Loucy (cell line): ENCODE measurements around the gene CD300LD.
"Not testable (repeated sequence)": the region's sequence is repeated elsewhere in the genome, so short reads cannot be mapped to it uniquely, and the experiment has no call there.

Experiments
- H2AFZ ChIP-seq: fragments of 200-600 bp; sonication (generic); 2 replicates; pipeline ENCODE4 v1.6.0; 2016; ENCODE audit warnings: antibody characterized with exemption, mild to moderate bottlenecking, low read length, moderate library complexity
- H3F3A ChIP-seq: fragments of 200-600 bp; 2 replicates; pipeline ENCODE4 v1.6.0; 2016; ENCODE audit warnings: antibody characterized with exemption, low read depth, mild to moderate bottlenecking
- H3K27me3 ChIP-seq: fragments of 200-600 bp; sonication (generic); 2 replicates; pipeline ENCODE4 v1.6.1; 2014; ENCODE audit warnings: low read length, mild to moderate bottlenecking; ENCODE audit not compliant: insufficient read depth, poor library complexity, severe bottlenecking
- H3K36me3 ChIP-seq: fragments of 200-600 bp; sonication (generic); 2 replicates; pipeline ENCODE4 v1.6.1; 2016; ENCODE audit warnings: low read length; ENCODE audit not compliant: insufficient read depth
- H3K4me1 ChIP-seq: fragments of 200-600 bp; sonication (generic); 2 replicates; pipeline ENCODE4 v1.5.1; 2014; ENCODE audit warnings: low read length, mild to moderate bottlenecking; ENCODE audit not compliant: insufficient read depth, poor library complexity, severe bottlenecking
- H3K4me2 ChIP-seq: fragments of 200-600 bp; sonication (generic); 2 replicates; pipeline ENCODE4 v1.6.0; 2014; ENCODE audit warnings: antibody characterized with exemption, low read length, low read depth, mild to moderate bottlenecking; ENCODE audit not compliant: poor library complexity, severe bottlenecking
- H3K4me3 ChIP-seq: fragments of 200-600 bp; sonication (generic); 2 replicates; pipeline ENCODE4 v1.5.1; 2014; ENCODE audit warnings: low read length, mild to moderate bottlenecking, mixed read lengths; ENCODE audit not compliant: poor library complexity, severe bottlenecking
- H3K79me2 ChIP-seq: fragments of 200-600 bp; sonication (generic); 2 replicates; pipeline ENCODE4 v1.6.1; 2014; ENCODE audit warnings: low read length; ENCODE audit not compliant: insufficient read depth
- H3K9ac ChIP-seq: fragments of 200-600 bp; sonication (generic); 2 replicates; pipeline ENCODE4 v1.6.0; 2014; ENCODE audit warnings: mild to moderate bottlenecking, low read depth, low read length, moderate library complexity; ENCODE audit not compliant: poor library complexity, severe bottlenecking
- H3K9me2 ChIP-seq: fragments of 200-600 bp; sonication (generic); replicated peaks from 2 replicates; pipeline ENCODE4 v1.6.1; 2016; ENCODE audit warnings: low read depth, low read length, mixed read lengths
- H3K9me3 ChIP-seq: fragments of 200-600 bp; sonication (generic); 2 replicates; pipeline ENCODE4 v1.6.1; 2014; ENCODE audit warnings: mild to moderate bottlenecking, antibody characterized with exemption, low read length, low read depth; ENCODE audit not compliant: insufficient read depth
- H4K20me1 ChIP-seq: fragments of 200-600 bp; sonication (generic); 2 replicates; pipeline ENCODE4 v1.6.0; 2014; ENCODE audit warnings: antibody characterized with exemption, low read length, mild to moderate bottlenecking; ENCODE audit not compliant: insufficient read depth, poor library complexity, severe bottlenecking
- EZH2phosphoT487 ChIP-seq: fragments of 200-600 bp; IDR thresholded peaks from 2 replicates; pipeline ENCODE4 v1.6.1; 2018; ENCODE audit warnings: antibody characterized with exemption, mild to moderate bottlenecking, moderate library complexity, borderline replicate concordance
- TF ChIP-seq, protein P1 (sequence below): fragments of 200-600 bp; sonication (generic); conservative IDR thresholded peaks from 2 replicates; pipeline ENCODE4 v1.5.1; 2014; ENCODE audit warnings: mild to moderate bottlenecking, antibody characterized with exemption, low read length

CD300LD gene

DNA sequence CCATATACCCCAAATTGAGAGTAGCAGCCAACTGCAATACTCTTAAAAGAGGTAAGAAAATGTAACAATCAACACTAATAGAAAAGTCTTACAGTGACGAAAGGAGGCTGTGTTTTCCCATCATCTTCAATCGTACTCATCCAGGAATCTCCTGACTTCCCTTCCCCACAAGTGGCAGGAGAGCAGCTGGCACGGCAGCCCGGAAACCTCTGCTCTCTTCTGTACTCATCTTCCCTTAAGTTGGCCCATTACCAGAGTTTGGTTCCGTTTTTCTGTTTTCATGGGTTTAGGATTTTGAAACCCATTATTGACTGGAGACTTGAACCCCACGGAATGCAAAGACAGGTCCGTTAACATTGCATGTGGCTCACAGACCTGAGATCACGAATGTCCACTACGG is 13.1 kb downstream of the CD300LD start:
- TF ChIP-seq, protein P1, sequence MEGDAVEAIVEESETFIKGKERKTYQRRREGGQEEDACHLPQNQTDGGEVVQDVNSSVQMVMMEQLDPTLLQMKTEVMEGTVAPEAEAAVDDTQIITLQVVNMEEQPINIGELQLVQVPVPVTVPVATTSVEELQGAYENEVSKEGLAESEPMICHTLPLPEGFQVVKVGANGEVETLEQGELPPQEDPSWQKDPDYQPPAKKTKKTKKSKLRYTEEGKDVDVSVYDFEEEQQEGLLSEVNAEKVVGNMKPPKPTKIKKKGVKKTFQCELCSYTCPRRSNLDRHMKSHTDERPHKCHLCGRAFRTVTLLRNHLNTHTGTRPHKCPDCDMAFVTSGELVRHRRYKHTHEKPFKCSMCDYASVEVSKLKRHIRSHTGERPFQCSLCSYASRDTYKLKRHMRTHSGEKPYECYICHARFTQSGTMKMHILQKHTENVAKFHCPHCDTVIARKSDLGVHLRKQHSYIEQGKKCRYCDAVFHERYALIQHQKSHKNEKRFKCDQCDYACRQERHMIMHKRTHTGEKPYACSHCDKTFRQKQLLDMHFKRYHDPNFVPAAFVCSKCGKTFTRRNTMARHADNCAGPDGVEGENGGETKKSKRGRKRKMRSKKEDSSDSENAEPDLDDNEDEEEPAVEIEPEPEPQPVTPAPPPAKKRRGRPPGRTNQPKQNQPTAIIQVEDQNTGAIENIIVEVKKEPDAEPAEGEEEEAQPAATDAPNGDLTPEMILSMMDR, result no peak
- no peak overlapping the region for H3K4me2 ChIP-seq

DNA sequence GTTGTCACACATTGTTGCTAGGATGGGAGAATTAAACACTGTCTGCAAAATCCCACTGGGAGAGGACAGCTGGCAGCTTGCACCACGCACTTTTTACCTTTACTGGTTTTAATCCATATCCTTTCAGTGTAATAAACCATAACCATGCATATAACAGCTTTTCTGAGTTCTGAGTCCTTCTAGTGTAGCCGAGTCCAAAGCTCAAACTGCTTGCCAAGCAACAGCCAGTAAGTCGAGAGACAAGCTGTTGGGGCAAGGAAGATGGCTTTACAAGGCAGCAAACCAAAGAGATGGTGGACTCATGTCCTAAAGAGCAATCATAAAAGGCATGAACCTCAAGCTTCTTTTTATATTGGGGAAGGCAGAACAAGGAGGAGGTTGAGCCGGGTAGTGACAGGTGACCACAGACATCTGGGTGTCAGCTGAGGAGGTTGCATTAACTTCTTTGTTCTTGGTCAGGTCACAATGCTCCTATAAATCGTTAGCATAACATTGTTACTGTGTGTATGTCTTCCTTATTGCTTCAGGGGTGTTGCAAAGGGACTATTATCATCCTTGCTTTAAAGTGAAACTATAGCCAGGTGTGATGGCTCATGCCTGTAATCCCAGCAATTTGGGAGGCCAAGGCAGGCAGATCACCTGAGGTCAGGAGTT is 17.5 kb downstream of the CD300LD start:
- H3K9ac ChIP-seq, result no peak overlapping the region
- no peak for TF ChIP-seq EZH2phosphoT487
- TF ChIP-seq, protein P1, result no peak
- no peak overlapping the region for H2AFZ ChIP-seq
- H3K9me3 ChIP-seq, result no peaks in the 10 kb centered on the region
- no peak overlapping the region for H3K4me2 ChIP-seq
- H3K36me3 ChIP-seq, result no peaks in the 10 kb centered on the region
- H3F3A ChIP-seq, result no peaks in the 10 kb centered on the region
- H4K20me1 ChIP-seq, result no peaks in the 10 kb centered on the region
- H3K4me1 ChIP-seq, result no peaks in the 10 kb centered on the region
- no peaks in the 10 kb centered on the region for H3K79me2 ChIP-seq
- H3K4me3 ChIP-seq, result no peak overlapping the region
- no peaks in the 10 kb centered on the region for H3K9me2 ChIP-seq
- H3K27me3 ChIP-seq, result no peaks in the 10 kb centered on the region

More for the DNA sequence above, 13.1 kb downstream of the CD300LD start:
- Histone ChIP-seq H3K4me1 (peaks cover 2% of the 10 kb centered on the region), H3F3A (no peaks in the 10 kb centered on the region), H3K79me2 (no peaks in the 10 kb centered on the region), H3K9ac (no peak overlapping the region), H3K36me3 (no peaks in the 10 kb centered on the region), H2AFZ (no peak overlapping the region), H3K9me2 (no peaks in the 10 kb centered on the region), H3K4me3 (no peak overlapping the region), H3K27me3 (no peaks in the 10 kb centered on the region), H4K20me1 (no peaks in the 10 kb centered on the region), H3K9me3 (no peaks in the 10 kb centered on the region)

DNA sequence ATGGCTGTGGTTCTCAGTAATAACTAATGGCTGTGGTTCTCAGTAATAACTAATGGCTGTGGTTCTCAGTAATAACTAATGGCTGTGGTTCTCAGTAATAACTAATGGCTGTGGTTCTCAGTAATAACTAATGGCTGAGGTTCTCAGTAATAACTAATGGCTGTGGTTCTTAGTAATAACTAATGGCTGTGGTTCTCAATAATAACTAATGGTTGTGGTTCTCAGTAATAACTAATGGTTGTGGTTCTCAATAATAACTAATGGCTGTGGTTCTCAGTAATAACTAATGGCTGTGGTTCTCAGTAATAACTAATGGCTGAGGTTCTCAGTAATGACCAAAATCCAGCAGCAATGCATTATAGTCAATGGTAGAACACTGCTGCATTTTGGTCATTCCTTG is 18.4 kb downstream of the CD300LD start:
- H3K4me3 ChIP-seq, H2AFZ ChIP-seq, H3K9me3 ChIP-seq, H4K20me1 ChIP-seq, H3K79me2 ChIP-seq, H3K27me3 ChIP-seq, H3K36me3 ChIP-seq, H3K4me1 ChIP-seq, H3K9me2 ChIP-seq, H3F3A ChIP-seq, H3K4me2 ChIP-seq, H3K9ac ChIP-seq: not testable (repeated sequence)

DNA sequence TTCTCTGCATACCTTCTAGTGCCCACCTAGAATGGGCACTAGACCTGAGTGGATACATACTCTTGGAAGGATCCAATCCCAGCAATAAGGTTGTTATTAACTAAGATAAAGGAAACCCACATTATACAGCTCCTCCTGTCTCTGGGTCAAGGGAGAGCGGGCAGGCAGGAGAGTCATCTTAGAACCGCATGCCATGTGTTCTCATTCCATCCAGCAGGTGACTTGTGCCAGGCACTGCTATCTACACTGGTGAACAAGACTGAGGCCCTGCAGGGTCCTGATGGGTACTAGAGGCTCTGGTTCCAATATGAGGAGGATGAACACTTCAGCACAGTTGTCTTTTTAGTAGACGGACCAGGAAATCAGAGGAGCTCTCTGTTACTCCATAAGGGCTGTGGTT is 18.9 kb downstream of the CD300LD start:
- H3K9ac ChIP-seq, result no peak overlapping the region
- no peaks in the 10 kb centered on the region for H3K36me3 ChIP-seq
- no peaks in the 10 kb centered on the region for H3F3A ChIP-seq
- no peaks in the 10 kb centered on the region for H3K9me3 ChIP-seq
- H3K4me2 ChIP-seq, result no peak overlapping the region
- H3K79me2 ChIP-seq, result no peaks in the 10 kb centered on the region
- TF ChIP-seq, protein P1, result no peak
- TF ChIP-seq EZH2phosphoT487, result no peak
- no peaks in the 10 kb centered on the region for H3K27me3 ChIP-seq
- H3K4me1 ChIP-seq, result no peaks in the 10 kb centered on the region
- no peaks in the 10 kb centered on the region for H3K9me2 ChIP-seq
- no peaks in the 10 kb centered on the region for H4K20me1 ChIP-seq
- H2AFZ ChIP-seq, result no peak overlapping the region
- H3K4me3 ChIP-seq, result no peak overlapping the region
